GM19025 (cell line): ENCODE measurements around the gene MAPKAP1.

Experiments
- ATAC-seq: cut with Tn5 transposase; IDR thresholded peaks from one replicate; pipeline ENCODE4 v1.9.1; 2021; ENCODE audit warnings: mild to moderate bottlenecking, low read depth, moderate library complexity; ENCODE audit not compliant: unreplicated experiment

Gene MAPKAP1

DNA sequence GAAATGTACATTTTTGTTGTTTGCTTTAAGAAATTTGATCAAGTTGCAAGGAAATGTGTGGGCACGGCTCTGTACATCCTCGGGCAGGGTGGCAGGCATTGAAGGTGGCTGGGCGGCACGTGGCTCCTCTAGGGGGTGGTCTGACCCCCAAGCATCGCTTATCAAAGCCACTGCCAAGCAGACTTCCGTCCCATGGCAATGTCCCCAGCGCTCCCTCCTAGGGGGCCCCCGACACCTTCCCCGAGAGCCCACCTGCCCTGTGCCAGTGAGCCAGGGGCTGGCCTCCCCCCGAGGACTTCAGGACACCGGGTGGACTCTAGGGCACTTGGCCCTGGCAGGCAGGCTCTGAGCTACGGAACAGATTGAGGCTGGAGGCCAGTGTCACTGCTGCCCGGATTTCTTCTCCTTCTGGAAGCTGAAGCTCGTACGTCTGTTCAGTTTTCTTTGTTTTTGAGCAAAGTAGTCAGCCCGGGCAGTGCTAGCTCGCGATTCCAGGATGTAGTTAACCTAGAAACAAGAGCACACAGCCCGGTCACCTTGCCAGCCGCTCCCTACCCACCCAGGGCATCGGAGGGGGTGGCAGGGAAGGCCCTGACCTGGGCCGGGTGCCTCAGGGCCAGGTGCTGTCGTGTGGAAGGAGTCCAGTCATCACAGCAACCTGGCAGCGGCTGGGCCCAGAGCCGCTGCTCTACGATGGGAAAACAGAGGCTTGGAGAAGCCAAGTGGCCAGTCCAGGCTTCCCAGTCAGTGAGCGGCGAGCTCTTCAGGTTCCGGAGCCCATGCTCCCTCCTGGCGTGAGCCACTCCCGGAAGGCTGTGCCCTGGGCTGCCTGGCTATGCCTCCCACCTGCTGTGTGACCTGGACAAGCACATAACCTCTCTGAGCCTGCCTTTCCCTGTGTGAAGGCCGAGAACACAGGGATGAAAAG lies 268.2 kb downstream of the MAPKAP1 start:
- ATAC-seq, result no peak

DNA sequence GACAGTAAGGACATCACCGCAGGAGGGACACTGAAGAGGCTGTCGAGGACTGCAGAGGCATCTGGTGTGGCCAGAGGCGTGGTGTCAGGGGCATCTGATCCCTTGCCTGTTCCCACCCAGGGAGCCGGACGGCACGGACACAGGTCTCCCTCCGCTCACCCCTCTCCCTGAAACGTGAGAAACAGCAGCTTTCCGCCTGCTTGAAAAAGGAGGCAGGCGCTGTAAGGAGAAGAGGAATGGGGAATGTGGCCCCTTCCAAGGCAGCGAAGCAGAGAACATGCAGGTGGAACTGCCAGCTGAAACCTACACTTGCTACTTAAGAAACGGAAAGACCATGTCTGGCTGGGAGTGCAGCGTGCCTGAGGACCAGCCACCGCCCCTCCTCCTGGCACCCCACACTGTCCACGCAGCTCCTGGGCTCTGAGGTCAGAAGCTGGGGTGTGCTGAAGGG lies 269.2 kb downstream of the MAPKAP1 start:
- no peak for ATAC-seq

DNA sequence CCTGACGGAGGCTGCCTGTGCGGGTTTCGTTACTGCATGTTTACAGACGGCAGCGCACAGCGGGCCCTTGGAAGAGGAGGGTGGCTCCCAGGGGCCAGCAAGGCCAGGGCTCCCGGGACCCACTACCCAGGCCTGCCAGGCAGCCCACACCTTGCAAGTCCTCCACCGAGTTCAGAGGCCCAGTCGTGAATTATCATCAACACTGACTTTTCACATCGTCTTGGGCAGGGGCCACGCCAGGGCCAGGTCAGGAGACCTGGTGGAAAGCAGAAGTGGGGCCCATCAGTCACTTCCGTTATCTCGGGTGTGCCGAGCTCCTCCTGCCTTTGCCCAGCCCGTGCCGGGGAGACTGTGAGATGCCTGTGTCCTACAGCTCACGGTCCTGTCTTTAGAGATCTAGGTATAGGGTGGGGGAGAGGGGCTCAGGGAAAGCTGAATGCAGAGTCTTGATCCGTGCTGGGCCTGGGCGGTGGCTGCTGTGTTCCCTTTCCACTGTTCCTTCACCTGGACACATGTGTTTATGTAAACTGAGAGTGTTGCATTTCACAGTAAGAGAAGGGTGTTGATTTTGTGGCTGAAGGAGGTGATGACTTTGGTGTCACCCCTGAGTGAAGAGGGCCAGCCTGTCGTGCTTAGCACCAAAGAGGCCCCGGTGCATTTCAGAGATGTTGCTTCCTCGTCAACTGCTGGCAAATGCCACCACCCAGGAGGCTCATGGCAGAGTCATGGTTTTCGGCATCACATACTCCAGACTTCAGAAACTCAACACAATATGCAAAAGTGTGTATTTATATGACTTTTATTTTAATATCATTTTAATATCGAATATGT lies 270.2 kb downstream of the MAPKAP1 start:
- no peak for ATAC-seq

DNA sequence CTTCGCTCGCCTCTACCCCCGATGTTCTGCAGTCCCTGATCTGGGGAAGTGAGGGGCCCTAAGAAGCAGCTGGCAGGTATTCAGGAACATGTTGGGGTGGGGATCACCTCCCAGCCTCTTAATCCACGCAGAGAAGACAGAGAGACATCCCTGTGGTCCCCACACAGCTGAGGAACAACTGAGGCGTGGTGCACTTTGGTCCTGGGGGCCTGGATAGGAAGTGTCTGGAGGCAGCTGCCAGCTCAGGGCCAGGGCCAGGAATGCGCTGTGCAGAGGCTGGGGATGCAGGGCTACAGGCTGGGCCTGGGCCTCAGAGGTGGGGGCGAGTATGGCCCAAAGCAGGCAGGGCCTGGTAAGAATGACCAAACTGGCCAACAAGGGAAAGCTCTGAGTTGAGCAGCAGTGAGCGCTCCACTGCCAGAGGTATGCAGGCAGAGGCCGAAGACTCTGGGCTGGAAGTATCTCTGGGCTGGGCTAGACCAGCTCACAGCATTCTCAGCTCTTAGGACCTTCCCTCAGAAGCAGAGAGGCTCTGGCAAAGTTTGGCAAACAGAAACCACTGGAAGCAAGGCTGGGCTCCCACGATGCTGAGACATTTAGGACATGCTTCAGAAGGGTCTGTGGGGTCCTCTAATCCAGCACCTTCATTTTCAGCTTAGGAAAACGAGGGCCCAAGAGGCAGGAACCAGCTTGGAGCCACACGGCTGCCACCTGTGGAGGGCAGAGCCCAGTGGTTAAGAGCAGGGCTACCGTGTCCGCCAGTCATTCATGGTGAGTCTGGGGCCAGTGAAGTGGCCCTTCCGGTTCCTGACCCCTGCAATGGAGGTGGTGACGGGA lies 271.0 kb downstream of the MAPKAP1 start:
- no peak for ATAC-seq

- no peak for ATAC-seq
Observed at GRCh38 chr9:125434986-125435775, 271.8 kb downstream of the MAPKAP1 start.

- ATAC-seq, result no peak
Observed at GRCh38 chr9:125433461-125434011, 273.5 kb downstream of the MAPKAP1 start.

- ATAC-seq, result no peak
Observed at GRCh38 chr9:125432715-125433385, 274.2 kb downstream of the MAPKAP1 start.

DNA sequence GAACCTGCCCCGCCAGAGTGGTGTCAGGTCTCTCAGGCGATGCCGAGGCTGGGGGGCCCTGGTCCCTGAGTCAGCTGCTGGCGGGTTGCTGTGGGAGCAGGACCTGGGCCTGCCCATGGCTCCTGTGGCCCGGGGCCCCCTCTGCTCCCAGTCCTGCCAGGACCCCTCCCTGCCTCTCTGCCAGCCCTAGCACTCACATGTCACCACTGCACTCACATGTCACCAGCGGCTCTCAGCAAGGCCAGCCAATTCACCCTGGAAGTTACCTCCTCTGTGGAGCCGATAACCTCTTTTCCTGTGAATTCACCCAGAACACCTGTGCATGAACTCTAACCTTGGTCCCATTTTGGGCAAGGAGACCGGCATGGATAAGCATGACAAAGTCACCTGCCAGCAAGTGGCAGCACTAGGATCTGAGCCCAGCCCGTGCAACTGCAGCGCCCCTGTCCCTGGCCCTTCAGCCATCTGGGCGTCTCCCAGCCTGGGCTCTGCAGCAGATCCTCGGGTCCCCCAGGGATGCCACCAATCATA lies 275.2 kb downstream of the MAPKAP1 start:
- no peak for ATAC-seq

DNA sequence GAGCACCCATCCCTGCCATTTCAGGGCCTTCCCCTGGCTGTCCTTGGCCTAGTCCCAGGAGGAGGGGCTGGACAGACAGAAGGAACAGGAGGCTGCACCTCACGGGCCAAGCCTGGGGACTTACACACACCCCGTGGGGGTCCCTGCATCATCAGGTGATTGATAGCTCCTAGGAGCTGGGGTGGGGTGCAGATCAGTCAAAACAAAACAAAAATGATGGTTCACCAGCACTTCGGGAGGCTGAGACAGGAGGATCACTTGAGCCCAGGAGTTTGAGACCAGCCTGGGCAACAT lies 276.0 kb downstream of the MAPKAP1 start:
- ATAC-seq, result no peak

DNA sequence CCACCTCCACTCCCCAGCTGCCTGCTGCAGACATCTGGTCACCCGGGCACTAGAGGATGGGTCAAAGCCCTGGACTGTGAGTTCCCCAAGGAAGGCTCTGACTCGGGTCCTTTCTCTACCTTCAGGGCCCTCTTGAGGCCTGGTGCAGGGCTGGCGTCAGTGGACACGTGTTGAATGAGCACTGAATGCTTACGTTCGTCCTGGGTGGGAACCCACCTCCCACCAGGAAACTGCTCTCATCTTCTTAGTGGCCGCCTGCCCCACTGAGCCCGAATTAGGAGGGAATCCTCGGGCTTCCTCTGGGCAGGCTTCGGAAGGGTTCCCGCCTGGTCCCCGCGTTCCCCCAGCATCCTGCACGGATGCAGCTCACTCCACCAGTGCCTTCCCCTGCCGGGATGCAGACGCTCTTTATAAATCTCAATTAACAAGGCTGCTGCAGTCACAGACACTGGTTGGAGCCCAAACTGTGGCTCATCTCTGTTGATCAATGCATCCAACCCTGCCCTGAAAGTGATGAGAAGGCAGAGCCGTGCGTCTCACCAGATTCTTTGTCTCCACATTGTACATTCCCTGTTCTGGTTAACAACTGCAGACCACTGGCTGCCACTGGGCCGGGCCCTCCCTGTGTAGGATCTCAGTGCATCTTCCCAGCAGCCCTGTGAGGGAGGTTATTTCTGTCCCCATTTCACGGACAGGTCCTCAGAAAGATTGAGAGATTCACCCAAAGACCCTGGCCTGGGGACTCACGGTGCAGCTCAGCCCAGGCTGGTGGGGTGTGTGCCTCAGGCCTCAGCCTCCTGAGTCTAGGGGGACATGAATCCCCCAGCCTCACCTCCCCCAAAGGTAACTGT lies 276.6 kb downstream of the MAPKAP1 start:
- no peak for ATAC-seq

GRCh38 chr9:125429476-125430160 lies 277.4 kb downstream of the MAPKAP1 start:
- no peak for ATAC-seq

DNA sequence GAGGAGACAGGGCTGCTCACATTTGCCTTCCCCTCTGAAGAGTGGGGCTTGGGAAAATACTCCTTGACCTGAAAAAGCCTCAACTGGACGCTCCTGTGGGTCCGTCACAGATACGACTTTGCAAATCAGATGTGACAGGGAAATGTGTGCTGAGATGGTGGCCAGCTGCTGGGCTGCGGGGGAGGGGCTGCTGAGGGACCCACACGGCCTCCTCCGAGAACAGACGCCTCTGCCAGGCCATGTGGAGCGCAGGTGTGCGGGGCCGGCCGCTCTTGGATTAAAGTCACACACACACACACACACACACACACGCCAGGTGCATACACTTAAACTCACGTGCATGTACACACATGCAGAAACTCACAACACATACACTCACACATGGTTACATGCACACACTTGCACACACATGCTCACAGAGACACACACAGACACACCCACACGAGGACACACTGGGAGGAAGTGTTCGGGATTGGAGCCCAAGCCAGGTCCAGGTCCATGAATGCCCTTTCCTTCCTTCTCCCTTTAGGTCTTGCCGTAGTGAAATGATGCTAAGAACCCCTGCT lies 278.0 kb downstream of the MAPKAP1 start:
- ATAC-seq, result no peak

GRCh38 chr9:125428060-125428901 lies 278.7 kb downstream of the MAPKAP1 start:
- no peak for ATAC-seq

DNA sequence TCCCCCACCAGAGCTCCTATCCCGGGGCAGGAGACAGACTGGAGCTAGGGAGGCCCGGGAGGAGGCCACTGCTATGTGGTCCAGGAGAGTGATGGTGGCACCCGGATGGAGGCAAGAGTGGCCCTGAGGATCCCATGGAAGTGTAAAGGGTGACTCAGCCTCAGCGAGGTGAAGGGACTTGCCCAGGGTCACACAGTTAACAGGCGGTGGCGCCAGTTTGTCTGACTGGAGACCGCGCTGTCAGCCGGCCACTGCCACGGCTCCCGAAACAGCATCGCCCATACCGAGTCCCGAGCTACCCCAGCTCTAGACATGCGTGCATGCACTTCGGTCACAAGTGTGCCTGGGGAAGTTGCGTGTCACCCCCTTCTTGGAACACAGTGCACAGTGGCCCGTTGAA lies 279.5 kb downstream of the MAPKAP1 start:
- no peak for ATAC-seq

DNA sequence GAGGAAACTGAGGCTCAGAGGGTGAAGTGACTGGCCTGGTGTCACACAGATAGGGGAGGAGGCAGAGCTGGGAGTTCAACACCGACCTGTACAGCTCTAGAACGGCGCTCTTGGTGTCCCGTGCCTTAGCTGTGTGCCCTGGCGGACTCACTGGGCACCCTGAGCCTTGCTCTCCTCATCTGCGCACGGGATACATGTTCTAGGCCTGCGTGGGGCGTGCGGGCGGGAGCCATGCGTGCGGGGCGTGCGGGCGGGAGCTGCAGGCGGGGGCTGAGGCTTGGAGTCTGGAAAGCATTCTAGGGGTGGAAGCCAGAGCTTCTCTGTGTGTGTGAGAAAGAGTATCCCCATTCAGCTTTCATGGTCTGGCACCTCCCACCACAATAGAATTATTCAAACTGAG lies 280.1 kb downstream of the MAPKAP1 start:
- ATAC-seq, result no peak

- no peak for ATAC-seq
Observed at GRCh38 chr9:125425901-125426515, 281.0 kb downstream of the MAPKAP1 start.
